GM12878 (cell line): ENCODE measurements around the gene USP9X. TPM values are rescaled to one million over a fixed set of nuclear protein-coding genes. Genes with fewer than 3 reads are reported as not detected.
"Not testable (repeated sequence)": the region's sequence is repeated elsewhere in the genome, so short reads cannot be mapped to it uniquely, and the experiment has no call there.

Experiments used
- ATAC-seq: fragments of 200-7000 bp; cut with Tn5 transposase; 3 replicates; pipeline ENCODE4 v1.9.1; 2020; ENCODE audit warnings: mild to moderate bottlenecking, moderate library complexity
- BruUV-seq: library from RNA; stranded (reverse); fragments of 400-500 nt; replicated peaks from 2 replicates; lab custom pipeline; 2021; lab: Mats Ljungman, UMichigan
- CTCF ChIA-PET: fragments of 300-600 bp; sonication (Branson Sonifier 250); formaldehyde crosslinking; extraction: SDS; loops from one replicate; lab custom pipeline; 2021; ENCODE audit warnings: inconsistent platforms; lab: Yijun Ruan, JAX
- POLR2A ChIA-PET: fragments of 350-600 bp; formaldehyde crosslinking; extraction: SDS; loops from one replicate; lab custom pipeline; 2021; ENCODE audit warnings: inconsistent platforms; lab: Charles Lee
- RAD21 ChIA-PET: fragments of 300-600 bp; sonication (Branson Sonifier 250); formaldehyde crosslinking; loops from one replicate; lab custom pipeline; 2023; ENCODE audit warnings: antibody characterized with exemption; ENCODE audit not compliant: unreplicated experiment; lab: Charles Lee
- SMC1A ChIA-PET: fragments of 300-600 bp; sonication (Branson Sonifier 250); formaldehyde crosslinking; loops from one replicate; lab custom pipeline; 2023; ENCODE audit not compliant: unreplicated experiment, uncharacterized antibody; lab: Charles Lee
- DNase-seq: peaks from one replicate; pipeline ENCODE4 v3.0.0-alpha.2; 2011; ENCODE audit warnings: low read depth, low spot score
- FAIRE-seq: peaks from 3 replicates; lab custom pipeline; 2011; peaks lifted over from hg19 to GRCh38; lab: Jason Lieb, UNC
- H2AFZ ChIP-seq: 2 replicates; pipeline ENCODE4 v1.6.0; 2011; ENCODE audit warnings: low read depth, low read length, control low read depth; ENCODE audit not compliant: control insufficient read depth
- H3K27ac ChIP-seq: 2 replicates; pipeline ENCODE4 v1.5.1; 2011; ENCODE audit warnings: control low read depth; ENCODE audit not compliant: control insufficient read depth, insufficient read depth
- H3K27me3 ChIP-seq, 2 experiments: replicated peaks in 1 of 2; 2 replicates each; pipeline versions ENCODE4 v1.6.0 to v1.6.1; 2011; ENCODE audit warnings: low read length in 1 of 2; ENCODE audit not compliant: control insufficient read depth in 2 of 2, insufficient read depth in 2 of 2
- H3K36me3 ChIP-seq, 2 experiments: 2 replicates each; pipeline ENCODE4 v1.5.1; 2011; ENCODE audit warnings: low read length in 1 of 2; ENCODE audit not compliant: control insufficient read depth in 2 of 2, insufficient read depth in 2 of 2
- H3K4me1 ChIP-seq: 2 replicates; pipeline ENCODE4 v1.6.1; 2011; ENCODE audit warnings: mild to moderate bottlenecking, low read length, moderate library complexity, mixed read lengths; ENCODE audit not compliant: control insufficient read depth, insufficient read depth
- H3K4me2 ChIP-seq: 2 replicates; pipeline ENCODE4 v1.6.0; 2011; ENCODE audit warnings: control low read depth; ENCODE audit not compliant: control insufficient read depth, insufficient read depth
- H3K4me3 ChIP-seq: fragments of 200-600 bp; sonication (generic); 2 replicates; pipeline ENCODE4 v1.5.1; 2016
- H3K79me2 ChIP-seq: 2 replicates; pipeline ENCODE4 v1.6.0; 2011; ENCODE audit warnings: low read length; ENCODE audit not compliant: control insufficient read depth, insufficient read depth
- H3K9ac ChIP-seq: 2 replicates; pipeline ENCODE4 v1.8.0; 2011; ENCODE audit warnings: low read length, control low read depth, mixed read lengths; ENCODE audit not compliant: control insufficient read depth, insufficient read depth
- H3K9me3 ChIP-seq: replicated peaks from 3 replicates; pipeline ENCODE4 v1.5.1; 2011; ENCODE audit warnings: mild to moderate bottlenecking, low read length; ENCODE audit not compliant: control insufficient read depth, insufficient read depth
- H4K20me1 ChIP-seq: 2 replicates; pipeline ENCODE4 v1.6.0; 2011; ENCODE audit not compliant: control insufficient read depth, insufficient read depth
- ATF7 ChIP-seq: fragments of 450-650 bp; IDR thresholded peaks from 2 replicates; pipeline ENCODE4 v1.6.1; 2016; ENCODE audit warnings: low read depth, mild to moderate bottlenecking
- EGR1 ChIP-seq, 2 experiments: IDR thresholded peaks; 1 replicate in 1 of 2; 2 replicates in 1 of 2; pipeline ENCODE4 v1.6.1; 2011 to 2012; ENCODE audit warnings: low read depth in 2 of 2, low read length in 2 of 2, borderline replicate concordance in 1 of 2, mild to moderate bottlenecking in 1 of 2, moderate library complexity in 1 of 2
- NBN ChIP-seq: fragments of 450-650 bp; IDR thresholded peaks from 2 replicates; pipeline ENCODE4 v1.6.1; 2016
- RAD21 ChIP-seq: IDR thresholded peaks from 2 replicates; pipeline ENCODE4 v1.6.1; 2011; ENCODE audit warnings: mild to moderate bottlenecking, low read depth, low read length, moderate library complexity; ENCODE audit not compliant: insufficient read depth
- SKIL ChIP-seq: fragments of 450-650 bp; IDR thresholded peaks from 2 replicates; pipeline ENCODE4 v1.6.1; 2017; ENCODE audit warnings: mild to moderate bottlenecking, low read depth, inconsistent platforms; ENCODE audit not compliant: poor library complexity, severe bottlenecking
- SMC3 ChIP-seq: IDR thresholded peaks from 2 replicates; pipeline ENCODE4 v1.6.1; 2011; ENCODE audit warnings: low read length, improper control_type of control experiment, borderline replicate concordance
- ZNF384 ChIP-seq: IDR thresholded peaks from 2 replicates; pipeline ENCODE4 v1.6.1; 2012; ENCODE audit warnings: low read depth, mild to moderate bottlenecking, low read length, improper control_type of control experiment, borderline replicate concordance
- WGBS: methylation state at CpG from one replicate; pipeline ENCODE4 v1.1.6; 2016; ENCODE audit warnings: low lambda C conversion rate; ENCODE audit not compliant: insufficient replicate concordance, insufficient coverage; ENCODE audit errors: missing lambda C conversion rate; 5-methylcytosine and 5-hydroxymethylcytosine counted together
- in situ Hi-C: fragments of 300-500 bp; cut with MboI; formaldehyde crosslinking; loops from 9 replicates; pipeline ENCODE4 v1.14.3; 2018; ENCODE audit warnings: mixed read lengths
- intact Hi-C: fragments of 100-400 bp; cut with micrococcal nuclease; formaldehyde crosslinking; loops from one replicate; pipeline ENCODE4 v1.14.2; 2022; ENCODE audit not compliant: unreplicated experiment
- polyA plus RNA-seq, 11 experiments: library from polyadenylated mRNA; depleted of rRNA in 4 of 11; unstranded in 6 of 11; stranded (reverse) in 5 of 11; fragments of >200 nt; fragmentation: Nextera tagmentation in 4 of 11; fragmentation: Illumina TruSeq in 1 of 11; extraction: Ambion mirVana in 4 of 11; extraction: Trizol in 1 of 11; gene quantifications; 1 replicate in 1 of 11; 2 replicates in 10 of 11; pipeline versions ENCODE4 v1.2.1 to v1.2.3, GENCODE V29; 2011 to 2016; ENCODE audit warnings: inconsistent platforms in 2 of 11, missing spikeins in 2 of 11, low read depth in 1 of 11
- total RNA-seq, 4 experiments: library from RNA; depleted of rRNA in 3 of 4; stranded (reverse); fragments of >200 nt in 3 of 4; fragmentation: Illumina TruSeq in 1 of 4; extraction: Trizol in 1 of 4; gene quantifications; 2 replicates each; pipeline versions ENCODE4 v1.2.1 to v1.2.3, GENCODE V29; 2013 to 2021
- TF ChIP-seq, protein P1 (sequence below), 3 experiments: IDR thresholded peaks in 2 of 3; conservative IDR thresholded peaks in 1 of 3; 2 replicates each; pipeline ENCODE4 v1.5.1; 2011; ENCODE audit warnings: low read depth in 3 of 3, low read length in 3 of 3, mild to moderate bottlenecking in 3 of 3, control low read depth in 2 of 3, moderate library complexity in 2 of 3, inconsistent platforms in 1 of 3, mixed read lengths in 1 of 3; ENCODE audit not compliant: control insufficient read depth in 2 of 3, insufficient read depth in 1 of 3; ENCODE audit errors: extremely low read depth in 1 of 3

Gene USP9X
- total and polyA plus RNA-seq, 10 of the 15 experiments (the other 5 are each of a cell fraction or from before 2014, with no cell fraction given): 9.3 to 61.6 (median 31.7) TPM

DNA sequence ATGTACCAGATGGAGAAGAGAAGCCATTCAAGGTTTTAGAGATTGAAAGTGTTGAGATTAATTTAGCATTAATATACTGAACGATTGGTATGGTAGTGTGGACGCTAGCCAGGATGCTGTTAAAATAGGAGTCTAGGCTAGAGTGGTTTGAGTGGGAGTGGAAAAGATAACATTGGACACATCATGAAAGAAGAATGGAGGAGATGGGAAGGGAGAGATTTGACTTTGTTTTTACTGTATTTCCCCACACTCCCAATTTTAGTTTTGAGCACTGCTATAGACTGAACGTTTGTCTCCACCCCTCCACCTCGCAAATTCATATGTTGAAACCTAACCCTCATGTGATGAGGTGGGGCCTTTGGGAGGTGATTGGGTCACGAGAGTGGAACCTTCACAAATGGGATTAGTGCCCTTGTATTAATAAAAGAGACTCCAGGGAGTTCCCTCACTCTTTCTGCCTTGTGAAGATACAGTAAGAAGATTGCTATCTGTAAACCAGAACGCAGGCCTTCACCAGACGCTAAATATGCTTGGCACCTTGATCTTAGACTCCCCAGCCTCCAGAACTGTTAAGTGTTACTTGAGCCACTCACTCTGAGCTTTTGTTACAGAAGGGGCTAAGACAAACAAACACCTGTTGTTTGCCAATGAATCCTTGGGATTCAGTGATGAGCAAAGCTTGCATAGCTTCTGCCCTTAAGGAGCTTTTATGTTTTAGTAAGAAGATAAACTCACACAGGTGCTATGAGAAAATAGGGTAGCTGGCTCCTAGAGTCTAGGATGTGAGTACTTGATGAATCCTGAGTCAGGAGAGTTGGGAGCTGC lies 25.8 kb downstream of the USP9X start (continued):
- no peak for TF ChIP-seq EGR1 (IDR thresholded peaks at IDR 0.05; ENCODE audit: borderline replicate concordance in 1 of 2, low read depth in 2 of 2, low read length in 2 of 2)
- TF ChIP-seq, all 136 proteins: peak for 0

DNA sequence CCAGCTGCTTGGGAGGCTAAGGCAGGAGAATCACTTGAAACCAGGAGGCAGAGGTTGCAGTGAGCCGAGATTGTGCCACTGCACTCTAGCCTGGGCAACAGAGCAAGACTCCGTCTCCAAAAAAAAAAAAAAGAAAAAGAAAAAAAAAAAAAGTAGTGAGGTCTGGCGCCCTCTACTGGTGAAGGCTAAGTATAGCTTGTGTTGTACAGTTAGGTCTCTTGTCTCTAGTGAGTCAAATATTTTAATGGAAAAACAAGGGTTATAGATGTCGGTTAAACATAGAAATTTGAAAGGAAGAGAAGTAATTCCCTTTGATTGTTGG lies 29.8 kb downstream of the USP9X start:
- H3K4me1 ChIP-seq: peaks cover 28% of the 10 kb centered on the region
- ChIA-PET CTCF (interaction anchor here (0.6 to 6.2 kb wide), 55 partner anchors 8 to 846 kb away, joined by 3 to 105 read pairs (median 4); partner anchors contain the start of genes CXorf38 and USP9X), POLR2A (interaction anchor here (0.6 to 1.9 kb wide), 10 partner anchors 10 to 380 kb away, joined by 3 to 6 read pairs (median 4); partner anchors contain the start of gene USP9X), SMC1A (interaction anchor here (0.5 to 10.2 kb wide), 34 partner anchors 11 to 1890 kb away, joined by 3 to 109 read pairs (median 4); partner anchors contain the start of genes CXorf38 and USP9X)
- DNase-seq, H3K27me3 ChIP-seq, H3K9ac ChIP-seq, H3K36me3 ChIP-seq, H3K4me3 ChIP-seq, H3K27ac ChIP-seq, H3K9me3 ChIP-seq, FAIRE-seq, BruUV-seq: not testable (repeated sequence)
- in situ Hi-C loops (loop anchor here (5.0 to 10.0 kb wide), 2 partner anchors 248 to 470 kb away; partner anchors contain the start of gene CXorf38), intact Hi-C loops (loop anchor here (1.0 to 10.0 kb wide), 5 partner anchors 30 to 570 kb away; partner anchors contain the start of gene USP9X)
- ATAC-seq: peak; percentile 21
- TF ChIP-seq SMC3: peak; percentile 48; the same call in 1 of the 2 replicates
- TF ChIP-seq SKIL: peak; percentile 42
- TF ChIP-seq, protein P1, sequence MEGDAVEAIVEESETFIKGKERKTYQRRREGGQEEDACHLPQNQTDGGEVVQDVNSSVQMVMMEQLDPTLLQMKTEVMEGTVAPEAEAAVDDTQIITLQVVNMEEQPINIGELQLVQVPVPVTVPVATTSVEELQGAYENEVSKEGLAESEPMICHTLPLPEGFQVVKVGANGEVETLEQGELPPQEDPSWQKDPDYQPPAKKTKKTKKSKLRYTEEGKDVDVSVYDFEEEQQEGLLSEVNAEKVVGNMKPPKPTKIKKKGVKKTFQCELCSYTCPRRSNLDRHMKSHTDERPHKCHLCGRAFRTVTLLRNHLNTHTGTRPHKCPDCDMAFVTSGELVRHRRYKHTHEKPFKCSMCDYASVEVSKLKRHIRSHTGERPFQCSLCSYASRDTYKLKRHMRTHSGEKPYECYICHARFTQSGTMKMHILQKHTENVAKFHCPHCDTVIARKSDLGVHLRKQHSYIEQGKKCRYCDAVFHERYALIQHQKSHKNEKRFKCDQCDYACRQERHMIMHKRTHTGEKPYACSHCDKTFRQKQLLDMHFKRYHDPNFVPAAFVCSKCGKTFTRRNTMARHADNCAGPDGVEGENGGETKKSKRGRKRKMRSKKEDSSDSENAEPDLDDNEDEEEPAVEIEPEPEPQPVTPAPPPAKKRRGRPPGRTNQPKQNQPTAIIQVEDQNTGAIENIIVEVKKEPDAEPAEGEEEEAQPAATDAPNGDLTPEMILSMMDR (IDR thresholded peaks at IDR 0.05 in 2 of 3, conservative IDR thresholded peaks at IDR 0.05 in 1 of 3; ENCODE audit: control insufficient read depth in 2 of 3, extremely low read depth in 1 of 3, insufficient read depth in 1 of 3, low read depth in 3 of 3, low read length in 3 of 3): peak; percentile 55 to 67 (median 65)
- TF ChIP-seq NBN: peak; percentile 43
- 0 out of 2 replicates have a peak, but pooled peaks have one; percentile 13 for TF ChIP-seq ATF7
- peak; percentile 72 for TF ChIP-seq RAD21
- peak; percentile 95 for TF ChIP-seq ZNF384
- TF ChIP-seq, all 136 proteins: peak for 7; not testable (repeated sequence) for 129
- 0 out of 2 replicates have a peak overlapping the region, but pooled peaks have one; percentile 9 for H3K4me2 ChIP-seq
- 0% methylated on average over 3 of the region's 4 CpGs for WGBS
- peaks cover 90% of the 10 kb centered on the region for H3K79me2 ChIP-seq
- H4K20me1 ChIP-seq: peaks cover 18% of the 10 kb centered on the region; the same call in 1 of the 2 replicates
- RAD21 ChIA-PET: interaction anchor here (0.6 to 9.1 kb wide), 33 partner anchors 11 to 571 kb away, joined by 3 to 78 read pairs (median 4); partner anchors contain the start of genes MED14 and USP9X
- not testable (repeated sequence) for H2AFZ ChIP-seq
